ENCODE results near the gene CREB3.

GRCh38 chr9:35729700-35730485 lies 2.6 kb upstream of the CREB3 start:
- TF ChIP-seq CTCF (IDR thresholded peaks at IDR 0.05) (peak; percentile 31 to 53 (median 48)), POLR2A (IDR thresholded peaks at IDR 0.05) (no peak)

Data from upper lobe of left lung (tissue), 4 donors.